ENCODE measurements around the gene PINK1.
"Not testable (repeated sequence)": the region's sequence is repeated elsewhere in the genome, so short reads cannot be mapped to it uniquely, and the experiment has no call there.

DNA sequence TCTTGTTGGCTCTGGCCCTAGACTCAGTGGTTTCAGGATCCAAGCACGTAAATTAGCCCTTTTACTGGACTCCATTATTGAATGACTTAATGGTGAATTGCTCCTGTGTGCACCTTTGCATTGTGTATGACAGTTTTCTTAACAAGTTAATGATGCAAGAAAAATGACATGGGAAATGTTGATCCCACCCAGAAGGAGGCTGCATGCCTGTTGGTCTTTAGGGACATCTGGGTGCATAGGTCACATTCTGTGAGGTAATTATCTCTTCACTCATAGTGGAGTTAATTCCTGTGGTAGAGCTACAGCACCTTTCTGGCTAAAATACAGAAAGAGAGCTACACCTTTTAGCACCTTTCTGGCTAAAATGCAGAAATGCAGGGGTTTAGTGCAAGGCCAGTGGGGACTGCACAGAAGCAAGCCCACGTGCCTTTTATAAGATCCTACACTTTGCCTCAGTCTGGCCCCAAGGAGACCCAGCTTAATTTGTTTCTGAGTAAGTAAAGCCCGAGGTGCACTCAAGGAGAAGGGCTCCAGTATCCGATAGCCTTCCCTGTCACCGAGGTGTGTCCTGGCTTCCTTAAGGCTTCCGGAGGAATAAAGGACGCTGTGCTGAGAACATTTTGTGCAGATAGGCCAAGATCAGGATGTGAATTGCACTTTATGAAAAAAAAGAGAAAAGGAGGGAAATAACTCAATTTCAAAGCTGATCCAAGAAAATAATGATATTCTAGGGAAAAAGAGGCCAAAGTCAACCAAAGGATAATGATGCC, 26.3 kb upstream of the PINK1 start:
- TF ChIP-seq, protein P1, sequence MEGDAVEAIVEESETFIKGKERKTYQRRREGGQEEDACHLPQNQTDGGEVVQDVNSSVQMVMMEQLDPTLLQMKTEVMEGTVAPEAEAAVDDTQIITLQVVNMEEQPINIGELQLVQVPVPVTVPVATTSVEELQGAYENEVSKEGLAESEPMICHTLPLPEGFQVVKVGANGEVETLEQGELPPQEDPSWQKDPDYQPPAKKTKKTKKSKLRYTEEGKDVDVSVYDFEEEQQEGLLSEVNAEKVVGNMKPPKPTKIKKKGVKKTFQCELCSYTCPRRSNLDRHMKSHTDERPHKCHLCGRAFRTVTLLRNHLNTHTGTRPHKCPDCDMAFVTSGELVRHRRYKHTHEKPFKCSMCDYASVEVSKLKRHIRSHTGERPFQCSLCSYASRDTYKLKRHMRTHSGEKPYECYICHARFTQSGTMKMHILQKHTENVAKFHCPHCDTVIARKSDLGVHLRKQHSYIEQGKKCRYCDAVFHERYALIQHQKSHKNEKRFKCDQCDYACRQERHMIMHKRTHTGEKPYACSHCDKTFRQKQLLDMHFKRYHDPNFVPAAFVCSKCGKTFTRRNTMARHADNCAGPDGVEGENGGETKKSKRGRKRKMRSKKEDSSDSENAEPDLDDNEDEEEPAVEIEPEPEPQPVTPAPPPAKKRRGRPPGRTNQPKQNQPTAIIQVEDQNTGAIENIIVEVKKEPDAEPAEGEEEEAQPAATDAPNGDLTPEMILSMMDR (conservative IDR thresholded peaks at IDR 0.05; ENCODE audit: low read depth, low read length): not testable (repeated sequence)
- not testable (repeated sequence) for TF ChIP-seq EZH2 (IDR thresholded peaks at IDR 0.05; ENCODE audit: low read length, unreplicated experiment)
